ENCODE data around the gene CIITA. TPM values are rescaled to one million over a fixed set of nuclear protein-coding genes. Genes with fewer than 3 reads are reported as not detected.

The CIITA gene
- total and polyA plus RNA-seq, 11 donors: 1.6 to 73.9 (median 8.2) TPM

- H3K9me3 ChIP-seq: no peaks in the 10 kb centered on the region
- intact Hi-C loops (cut with DNase I): no loop called here
- TF ChIP-seq POLR2A (IDR thresholded peaks at IDR 0.05): no peak
- H3K27ac ChIP-seq: no peak overlapping the region
- DNase-seq (no peak), ATAC-seq (peak in 1 of 4 donors; percentile 17)
- H3K36me3 ChIP-seq: no peaks in the 10 kb centered on the region
- 84 to 86% (median 85%) methylated on average over 7 of the region's 7 CpGs for WGBS, 4 donors
- no peak overlapping the region for H3K4me3 ChIP-seq
- H3K27me3 ChIP-seq: no peaks in the 10 kb centered on the region
- H3K4me1 ChIP-seq: peaks cover 8 to 50% (median 24%) of the 10 kb centered on the region in 12 donors
Observed at GRCh38 chr16:10949424-10949970, 72.5 kb downstream of the CIITA start.

DNA sequence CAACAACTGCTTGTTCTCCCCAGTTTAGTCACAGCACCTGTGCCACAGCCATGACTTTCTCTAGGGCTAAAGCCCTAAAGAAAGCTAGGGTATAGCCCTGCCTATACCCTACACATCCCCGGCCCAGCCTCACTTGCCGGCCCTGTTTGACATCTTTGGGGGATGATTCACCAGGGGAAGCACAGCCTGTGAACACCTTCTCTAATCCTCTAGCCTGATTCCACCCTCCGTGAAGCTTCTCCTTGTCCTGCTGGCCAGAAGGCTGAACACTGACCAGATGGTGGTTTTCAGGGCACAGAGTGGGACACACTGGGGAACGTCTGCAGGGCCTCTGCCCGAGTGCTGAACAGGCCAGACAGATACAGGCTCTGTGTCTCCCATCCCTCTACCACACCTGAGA lies 73.4 kb downstream of the CIITA start:
- Histone ChIP-seq H3K27ac (no peak overlapping the region), H3K36me3 (no peaks in the 10 kb centered on the region), H3K9me3 (no peaks in the 10 kb centered on the region), H3K4me1 (peaks cover 7 to 44% (median 20%) of the 10 kb centered on the region in 12 donors), H3K27me3 (no peaks in the 10 kb centered on the region), H3K4me3 (no peak overlapping the region)
- no peak for DNase-seq
- intact Hi-C loops (cut with DNase I): no loop called here
- TF ChIP-seq, protein P1, sequence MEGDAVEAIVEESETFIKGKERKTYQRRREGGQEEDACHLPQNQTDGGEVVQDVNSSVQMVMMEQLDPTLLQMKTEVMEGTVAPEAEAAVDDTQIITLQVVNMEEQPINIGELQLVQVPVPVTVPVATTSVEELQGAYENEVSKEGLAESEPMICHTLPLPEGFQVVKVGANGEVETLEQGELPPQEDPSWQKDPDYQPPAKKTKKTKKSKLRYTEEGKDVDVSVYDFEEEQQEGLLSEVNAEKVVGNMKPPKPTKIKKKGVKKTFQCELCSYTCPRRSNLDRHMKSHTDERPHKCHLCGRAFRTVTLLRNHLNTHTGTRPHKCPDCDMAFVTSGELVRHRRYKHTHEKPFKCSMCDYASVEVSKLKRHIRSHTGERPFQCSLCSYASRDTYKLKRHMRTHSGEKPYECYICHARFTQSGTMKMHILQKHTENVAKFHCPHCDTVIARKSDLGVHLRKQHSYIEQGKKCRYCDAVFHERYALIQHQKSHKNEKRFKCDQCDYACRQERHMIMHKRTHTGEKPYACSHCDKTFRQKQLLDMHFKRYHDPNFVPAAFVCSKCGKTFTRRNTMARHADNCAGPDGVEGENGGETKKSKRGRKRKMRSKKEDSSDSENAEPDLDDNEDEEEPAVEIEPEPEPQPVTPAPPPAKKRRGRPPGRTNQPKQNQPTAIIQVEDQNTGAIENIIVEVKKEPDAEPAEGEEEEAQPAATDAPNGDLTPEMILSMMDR (IDR thresholded peaks at IDR 0.05): no peak
- TF ChIP-seq POLR2A (IDR thresholded peaks at IDR 0.05): no peak
- no peak for ATAC-seq
- 75 to 79% (median 78%) methylated on average over 3 to 5 of the region's 5 CpGs for WGBS, 4 donors

DNA sequence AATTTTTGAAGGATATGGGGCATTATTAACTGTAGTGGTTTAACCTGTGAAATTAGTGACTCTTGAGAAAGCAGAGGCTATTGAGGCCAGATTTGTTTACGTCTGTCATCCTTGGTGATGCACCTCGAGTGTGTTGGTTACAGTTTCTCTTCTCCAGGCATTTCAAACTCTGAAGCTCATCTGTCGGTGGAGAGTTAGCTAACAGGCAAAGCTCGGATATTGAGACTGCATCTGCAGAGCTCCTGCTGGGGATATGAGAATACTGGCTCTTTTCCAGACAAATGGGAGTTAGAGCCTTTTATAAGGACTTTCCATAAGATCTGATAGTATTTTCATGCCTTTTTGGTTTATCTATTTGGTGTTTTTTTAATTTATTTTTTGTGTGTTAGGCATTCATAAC lies 74.0 kb downstream of the CIITA start:
- Histone ChIP-seq H3K4me3 (no peak overlapping the region), H3K4me1 (peaks cover 2 to 38% (median 13%) of the 10 kb centered on the region in 12 donors), H3K27me3 (no peaks in the 10 kb centered on the region), H3K27ac (no peak overlapping the region), H3K9me3 (no peaks in the 10 kb centered on the region), H3K36me3 (no peaks in the 10 kb centered on the region)
- DNase-seq (no peak), ATAC-seq (no peak)
- TF ChIP-seq POLR2A (IDR thresholded peaks at IDR 0.05): no peak
- WGBS, 4 donors: 52 to 69% (median 58%) methylated on average over 4 of the region's 4 CpGs
- intact Hi-C loops (cut with DNase I): no loop called here

- H3K27me3 ChIP-seq: no peaks in the 10 kb centered on the region
- H3K27ac ChIP-seq: no peak overlapping the region
- H3K4me3 ChIP-seq: no peak overlapping the region
- ATAC-seq: peak in 1 of 4 donors; percentile 27
- WGBS, 4 donors: 79 to 94% (median 91%) methylated on average over 7 of the region's 7 CpGs
- peak in 1 of 5 donors; percentile 19 for DNase-seq
- intact Hi-C loops (cut with DNase I): no loop called here
- TF ChIP-seq POLR2A (IDR thresholded peaks at IDR 0.05): no peak
- TF ChIP-seq, protein P1 (IDR thresholded peaks at IDR 0.05): no peak
- no peaks in the 10 kb centered on the region for H3K9me3 ChIP-seq
- H3K4me1 ChIP-seq: peaks cover 0 to 20% (median 7%) of the 10 kb centered on the region in 12 donors
- H3K36me3 ChIP-seq: peaks cover 0 to 19% (median 11%) of the 10 kb centered on the region in 9 donors
Observed at GRCh38 chr16:10954903-10955302, 77.9 kb downstream of the CIITA start.

DNA sequence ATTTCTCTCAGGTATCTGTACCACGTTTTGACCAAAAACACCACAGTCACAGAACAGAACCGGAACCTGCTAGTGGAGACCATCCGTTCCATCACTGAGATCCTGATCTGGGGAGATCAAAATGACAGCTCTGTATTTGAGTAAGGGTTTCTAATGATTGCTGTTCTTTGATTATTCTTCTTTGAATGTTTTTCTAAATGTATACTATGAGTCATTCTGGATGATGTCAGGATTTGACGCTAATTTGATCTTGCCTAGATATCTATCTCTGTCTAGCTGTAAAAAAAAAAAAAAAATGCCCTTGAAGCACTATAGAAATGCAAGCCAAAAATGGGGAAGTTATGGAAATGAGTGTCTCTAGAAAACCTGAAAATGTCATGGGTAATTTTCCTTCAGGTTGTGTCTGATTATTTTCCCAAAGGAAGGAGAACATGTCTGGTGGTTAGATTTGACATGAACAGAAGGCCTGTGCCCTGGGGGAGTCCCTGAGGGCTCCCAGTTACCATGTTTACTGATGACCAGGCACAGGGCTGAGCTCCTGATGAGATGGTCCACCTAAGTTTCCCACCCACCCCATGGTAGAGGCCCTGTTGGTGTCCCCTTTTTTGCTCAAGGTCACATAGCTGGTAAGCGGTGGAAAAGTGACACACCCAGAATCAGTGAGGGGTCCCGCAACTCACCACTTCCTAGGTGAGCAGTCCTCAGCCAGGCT lies 80.9 kb downstream of the CIITA start:
- intact Hi-C loops (cut with DNase I): no loop called here
- H3K27ac ChIP-seq: no peak overlapping the region
- ATAC-seq (no peak), DNase-seq (no peak)
- no peaks in the 10 kb centered on the region for H3K27me3 ChIP-seq
- TF ChIP-seq POLR2A (IDR thresholded peaks at IDR 0.05): no peak
- TF ChIP-seq, protein P1 (IDR thresholded peaks at IDR 0.05): no peak
- H3K9me3 ChIP-seq: no peaks in the 10 kb centered on the region
- 86 to 92% (median 88%) methylated on average over 6 of the region's 6 CpGs for WGBS, 4 donors
- H3K4me3 ChIP-seq: no peak overlapping the region
- peaks cover 0 to 30% (median 18%) of the 10 kb centered on the region in 9 donors for H3K36me3 ChIP-seq
- H3K4me1 ChIP-seq: peaks cover 0 to 30% (median 15%) of the 10 kb centered on the region in 12 donors

Data from heart left ventricle (tissue), 16 donors.